ENCODE measurements around the gene RAD51B. TPM values are rescaled to one million over a fixed set of nuclear protein-coding genes. Genes with fewer than 3 reads are reported as not detected.

The RAD51B gene
- total and polyA plus RNA-seq, 9 of the 15 experiments (the other 6 are each of a cell fraction or from before 2014, with no cell fraction given): 8.5 to 17.3 (median 11.3) TPM

- TF ChIP-seq, protein P1, sequence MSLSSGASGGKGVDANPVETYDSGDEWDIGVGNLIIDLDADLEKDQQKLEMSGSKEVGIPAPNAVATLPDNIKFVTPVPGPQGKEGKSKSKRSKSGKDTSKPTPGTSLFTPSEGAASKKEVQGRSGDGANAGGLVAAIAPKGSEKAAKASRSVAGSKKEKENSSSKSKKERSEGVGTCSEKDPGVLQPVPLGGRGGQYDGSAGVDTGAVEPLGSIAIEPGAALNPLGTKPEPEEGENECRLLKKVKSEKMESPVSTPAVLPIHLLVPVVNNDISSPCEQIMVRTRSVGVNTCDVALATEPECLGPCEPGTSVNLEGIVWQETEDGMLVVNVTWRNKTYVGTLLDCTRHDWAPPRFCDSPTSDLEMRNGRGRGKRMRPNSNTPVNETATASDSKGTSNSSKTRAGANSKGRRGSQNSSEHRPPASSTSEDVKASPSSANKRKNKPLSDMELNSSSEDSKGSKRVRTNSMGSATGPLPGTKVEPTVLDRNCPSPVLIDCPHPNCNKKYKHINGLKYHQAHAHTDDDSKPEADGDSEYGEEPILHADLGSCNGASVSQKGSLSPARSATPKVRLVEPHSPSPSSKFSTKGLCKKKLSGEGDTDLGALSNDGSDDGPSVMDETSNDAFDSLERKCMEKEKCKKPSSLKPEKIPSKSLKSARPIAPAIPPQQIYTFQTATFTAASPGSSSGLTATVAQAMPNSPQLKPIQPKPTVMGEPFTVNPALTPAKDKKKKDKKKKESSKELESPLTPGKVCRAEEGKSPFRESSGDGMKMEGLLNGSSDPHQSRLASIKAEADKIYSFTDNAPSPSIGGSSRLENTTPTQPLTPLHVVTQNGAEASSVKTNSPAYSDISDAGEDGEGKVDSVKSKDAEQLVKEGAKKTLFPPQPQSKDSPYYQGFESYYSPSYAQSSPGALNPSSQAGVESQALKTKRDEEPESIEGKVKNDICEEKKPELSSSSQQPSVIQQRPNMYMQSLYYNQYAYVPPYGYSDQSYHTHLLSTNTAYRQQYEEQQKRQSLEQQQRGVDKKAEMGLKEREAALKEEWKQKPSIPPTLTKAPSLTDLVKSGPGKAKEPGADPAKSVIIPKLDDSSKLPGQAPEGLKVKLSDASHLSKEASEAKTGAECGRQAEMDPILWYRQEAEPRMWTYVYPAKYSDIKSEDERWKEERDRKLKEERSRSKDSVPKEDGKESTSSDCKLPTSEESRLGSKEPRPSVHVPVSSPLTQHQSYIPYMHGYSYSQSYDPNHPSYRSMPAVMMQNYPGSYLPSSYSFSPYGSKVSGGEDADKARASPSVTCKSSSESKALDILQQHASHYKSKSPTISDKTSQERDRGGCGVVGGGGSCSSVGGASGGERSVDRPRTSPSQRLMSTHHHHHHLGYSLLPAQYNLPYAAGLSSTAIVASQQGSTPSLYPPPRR (CRISPR knock-in tag; IDR thresholded peaks at IDR 0.05; ENCODE audit: borderline replicate concordance): no peak
- TF ChIP-seq PML (IDR thresholded peaks at IDR 0.05; ENCODE audit: low read length): no peak
- no peak for TF ChIP-seq ELF2 (CRISPR knock-in tag; IDR thresholded peaks at IDR 0.05)
- TF ChIP-seq ZNF274 (IDR thresholded peaks at IDR 0.05; ENCODE audit: borderline replicate concordance, low read depth, low read length): no peak
- TF ChIP-seq ZNF780A (CRISPR knock-in tag; IDR thresholded peaks at IDR 0.05): no peak
- TF ChIP-seq MYBL2 (IDR thresholded peaks at IDR 0.05; ENCODE audit: low read depth): no peak
- TF ChIP-seq MYBL2 (CRISPR knock-in tag; IDR thresholded peaks at IDR 0.05; ENCODE audit: borderline replicate concordance): no peak
- no peak for TF ChIP-seq CHD2 (IDR thresholded peaks at IDR 0.05; ENCODE audit: low read depth, low read length)
- TF ChIP-seq ZFP30 (CRISPR knock-in tag; IDR thresholded peaks at IDR 0.05; ENCODE audit: borderline replicate concordance): no peak
- TF ChIP-seq CGGBP1 (CRISPR knock-in tag; IDR thresholded peaks at IDR 0.05): no peak
- TF ChIP-seq EZH2 (IDR thresholded peaks at IDR 0.05; ENCODE audit: borderline replicate concordance, low read depth, low read length): no peak
- TF ChIP-seq MAZ (CRISPR knock-in tag; conservative IDR thresholded peaks at IDR 0.05 in 1 of 2, IDR thresholded peaks at IDR 0.05 in 1 of 2): peak in 1 of 2 experiments; percentile 48; a peak in 1 of 4 replicates
- TF ChIP-seq, protein P2, sequence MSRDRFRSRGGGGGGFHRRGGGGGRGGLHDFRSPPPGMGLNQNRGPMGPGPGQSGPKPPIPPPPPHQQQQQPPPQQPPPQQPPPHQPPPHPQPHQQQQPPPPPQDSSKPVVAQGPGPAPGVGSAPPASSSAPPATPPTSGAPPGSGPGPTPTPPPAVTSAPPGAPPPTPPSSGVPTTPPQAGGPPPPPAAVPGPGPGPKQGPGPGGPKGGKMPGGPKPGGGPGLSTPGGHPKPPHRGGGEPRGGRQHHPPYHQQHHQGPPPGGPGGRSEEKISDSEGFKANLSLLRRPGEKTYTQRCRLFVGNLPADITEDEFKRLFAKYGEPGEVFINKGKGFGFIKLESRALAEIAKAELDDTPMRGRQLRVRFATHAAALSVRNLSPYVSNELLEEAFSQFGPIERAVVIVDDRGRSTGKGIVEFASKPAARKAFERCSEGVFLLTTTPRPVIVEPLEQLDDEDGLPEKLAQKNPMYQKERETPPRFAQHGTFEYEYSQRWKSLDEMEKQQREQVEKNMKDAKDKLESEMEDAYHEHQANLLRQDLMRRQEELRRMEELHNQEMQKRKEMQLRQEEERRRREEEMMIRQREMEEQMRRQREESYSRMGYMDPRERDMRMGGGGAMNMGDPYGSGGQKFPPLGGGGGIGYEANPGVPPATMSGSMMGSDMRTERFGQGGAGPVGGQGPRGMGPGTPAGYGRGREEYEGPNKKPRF (IDR thresholded peaks at IDR 0.05; ENCODE audit: low read depth, low read length): no peak
- TF ChIP-seq GABPB2 (CRISPR knock-in tag; conservative IDR thresholded peaks at IDR 0.05): no peak
- peak; percentile 2 for TF ChIP-seq DACH1 (IDR thresholded peaks at IDR 0.05; ENCODE audit: partially characterized antibody)
- TF ChIP-seq FOXP1 (CRISPR knock-in tag; IDR thresholded peaks at IDR 0.05): no peak
- no peak for TF ChIP-seq ESRRB (CRISPR knock-in tag; IDR thresholded peaks at IDR 0.05; ENCODE audit: borderline replicate concordance)
- TF ChIP-seq ZBTB26 (CRISPR knock-in tag; IDR thresholded peaks at IDR 0.05): no peak
Measured at GRCh38 chr14:68619790-68620574, 800.4 kb downstream of the RAD51B start (continued).

All from K562 (cell line).